ENCODE data around the gene IDH3A. TPM values are rescaled to one million over a fixed set of nuclear protein-coding genes. Genes with fewer than 3 reads are reported as not detected.

IDH3A gene
- polyA plus RNA-seq, 2 of the 4 experiments (the other 2 are of a cell fraction), result 85.6 to 149 TPM

- H3K27ac ChIP-seq, result no peak overlapping the region
- FAIRE-seq (peak; percentile 49), ATAC-seq (no peak), DNase-seq (ENCODE audit: low read depth in 1 of 2, low spot score in 1 of 2) (no peak)
- WGBS (ENCODE audit: missing lambda C conversion rate), result 58% methylated on average over 1 of the region's 1 CpG
- peaks cover 12% of the 10 kb centered on the region; the same call in 2 of the 3 replicates for H3K4me1 ChIP-seq
- H3K4me2 ChIP-seq, result no peak overlapping the region
- POLR2A ChIA-PET, result no interaction called here
- H3K9me3 ChIP-seq, result no peaks in the 10 kb centered on the region
- no peak for TF ChIP-seq RCOR1 (IDR thresholded peaks at IDR 0.05; ENCODE audit: low read depth, low read length)
- TF ChIP-seq GATA3 (IDR thresholded peaks at IDR 0.05; ENCODE audit: borderline replicate concordance), result no peak
- TF ChIP-seq CBX2 (IDR thresholded peaks at IDR 0.05; ENCODE audit: borderline replicate concordance, low read depth), result no peak
- no peak for TF ChIP-seq CTCF (IDR thresholded peaks at IDR 0.05)
- TF ChIP-seq JUN (IDR thresholded peaks at IDR 0.05), result no peak
- no peak for TF ChIP-seq TFCP2L1 (CRISPR knock-in tag; IDR thresholded peaks at IDR 0.05)
- TF ChIP-seq HOXA7 (CRISPR knock-in tag; IDR thresholded peaks at IDR 0.05), result no peak
- no peak for TF ChIP-seq BCL3 (IDR thresholded peaks at IDR 0.05)
- no peak for TF ChIP-seq SREBF2 (IDR thresholded peaks at IDR 0.05)
- TF ChIP-seq HES2 (IDR thresholded peaks at IDR 0.05), result no peak
- TF ChIP-seq CEBPB (IDR thresholded peaks at IDR 0.05), result no peak
- TF ChIP-seq POLR2AphosphoS2 (conservative IDR thresholded peaks at IDR 0.05; ENCODE audit: low read length), result no peak
- no peak for TF ChIP-seq ESRRA (IDR thresholded peaks at IDR 0.05; ENCODE audit: borderline replicate concordance, low read length)
- no peak for TF ChIP-seq E2F6 (IDR thresholded peaks at IDR 0.05; ENCODE audit: borderline replicate concordance, low read depth)
- TF ChIP-seq EHF (CRISPR knock-in tag; IDR thresholded peaks at IDR 0.05), result no peak
- no peak for TF ChIP-seq KDM5A (IDR thresholded peaks at IDR 0.05)
- TF ChIP-seq ZNF302 (CRISPR knock-in tag; IDR thresholded peaks at IDR 0.05), result no peak
- no peak for TF ChIP-seq SMC3 (IDR thresholded peaks at IDR 0.05)
- TF ChIP-seq NFE2L2 (conservative IDR thresholded peaks at IDR 0.05; ENCODE audit: low read length), result no peak
- no peak for TF ChIP-seq FOXS1 (CRISPR knock-in tag; IDR thresholded peaks at IDR 0.05)
- no peak overlapping the region for H3K4me3 ChIP-seq
- CTCF ChIA-PET, result interaction anchor here (0.6 to 7.4 kb wide), 7 partner anchors 10 to 151 kb away, joined by 3 to 38 read pairs (median 3); partner anchors contain the start of gene CIB2
These were observed 7.5 kb downstream of the IDH3A start for GRCh38 chr15:78156653-78157052.

GRCh38 chr15:78157203-78157602 lies 8.0 kb downstream of the IDH3A start:
- POLR2A ChIA-PET, result interaction anchor here (1.3 kb wide), 1 partner anchor 8 kb away, joined by 3 read pairs; the partner anchor contains the start of gene IDH3A
- Histone ChIP-seq H3K4me1 (peaks cover 12% of the 10 kb centered on the region; the same call in 2 of the 3 replicates), H3K27ac (no peak overlapping the region), H3K9me3 (no peaks in the 10 kb centered on the region), H3K4me3 (no peak overlapping the region), H3K4me2 (no peak overlapping the region)
- TF ChIP-seq HOXB5 (CRISPR knock-in tag; IDR thresholded peaks at IDR 0.05) (no peak), SMC3 (IDR thresholded peaks at IDR 0.05) (no peak)
- ATAC-seq (no peak), DNase-seq (ENCODE audit: low read depth in 1 of 2, low spot score in 1 of 2) (no peak), FAIRE-seq (no peak)
- 11% methylated on average over 2 of the region's 2 CpGs for WGBS (ENCODE audit: missing lambda C conversion rate)
- CTCF ChIA-PET, result interaction anchor here (0.9 to 7.4 kb wide), 5 partner anchors 10 to 84 kb away, joined by 3 to 38 read pairs (median 4); partner anchors contain the start of gene CIB2

GRCh38 chr15:78159395-78159794 lies 10.2 kb downstream of the IDH3A start:
- Histone ChIP-seq H3K27ac (no peak overlapping the region), H3K4me1 (peaks cover 12% of the 10 kb centered on the region; the same call in 2 of the 3 replicates), H3K4me2 (no peak overlapping the region), H3K9me3 (no peaks in the 10 kb centered on the region), H3K4me3 (no peak overlapping the region)
- DNase-seq (ENCODE audit: low read depth in 1 of 2, low spot score in 1 of 2), result no peak
- no peak for ATAC-seq
- no peak for TF ChIP-seq HOXB13 (CRISPR knock-in tag; IDR thresholded peaks at IDR 0.05; ENCODE audit: low read depth)
- no peak for TF ChIP-seq ELK1 (IDR thresholded peaks at IDR 0.05; ENCODE audit: low read depth, low read length)
- no peak for TF ChIP-seq NPAS2 (CRISPR knock-in tag; IDR thresholded peaks at IDR 0.05; ENCODE audit: borderline replicate concordance)
- TF ChIP-seq RNF2 (IDR thresholded peaks at IDR 0.05; ENCODE audit: borderline replicate concordance, low read depth), result no peak
- TF ChIP-seq FOSB (CRISPR knock-in tag; IDR thresholded peaks at IDR 0.05), result no peak
- TF ChIP-seq MAFK (IDR thresholded peaks at IDR 0.05; ENCODE audit: partially characterized antibody), result no peak
- TF ChIP-seq ESRRA (IDR thresholded peaks at IDR 0.05; ENCODE audit: borderline replicate concordance, low read length), result no peak
- no peak for TF ChIP-seq ZC3H11A (IDR thresholded peaks at IDR 0.05)
- TF ChIP-seq ZSCAN20 (CRISPR knock-in tag; IDR thresholded peaks at IDR 0.05), result no peak
- no peak for TF ChIP-seq FOSL2 (IDR thresholded peaks at IDR 0.05)
- TF ChIP-seq FOSL2 (CRISPR knock-in tag; IDR thresholded peaks at IDR 0.05), result no peak
- no peak for TF ChIP-seq EHF (CRISPR knock-in tag; IDR thresholded peaks at IDR 0.05)
- TF ChIP-seq CBX8 (IDR thresholded peaks at IDR 0.05), result no peak
- no peak for TF ChIP-seq EP300 (IDR thresholded peaks at IDR 0.05)
- no peak for TF ChIP-seq NR3C1 (IDR thresholded peaks at IDR 0.05)
- TF ChIP-seq SMC3 (IDR thresholded peaks at IDR 0.05), result no peak
- POLR2A ChIA-PET, result no interaction called here
- 94% methylated on average over 3 of the region's 3 CpGs for WGBS (ENCODE audit: missing lambda C conversion rate)
- CTCF ChIA-PET, result interaction anchor here (0.6 to 7.4 kb wide), 6 partner anchors 15 to 200 kb away, joined by 3 to 38 read pairs (median 5); no protein-coding TSS in a partner anchor
- no peak for FAIRE-seq
